ENCODE data around the gene SYN1.

Gene SYN1

DNA sequence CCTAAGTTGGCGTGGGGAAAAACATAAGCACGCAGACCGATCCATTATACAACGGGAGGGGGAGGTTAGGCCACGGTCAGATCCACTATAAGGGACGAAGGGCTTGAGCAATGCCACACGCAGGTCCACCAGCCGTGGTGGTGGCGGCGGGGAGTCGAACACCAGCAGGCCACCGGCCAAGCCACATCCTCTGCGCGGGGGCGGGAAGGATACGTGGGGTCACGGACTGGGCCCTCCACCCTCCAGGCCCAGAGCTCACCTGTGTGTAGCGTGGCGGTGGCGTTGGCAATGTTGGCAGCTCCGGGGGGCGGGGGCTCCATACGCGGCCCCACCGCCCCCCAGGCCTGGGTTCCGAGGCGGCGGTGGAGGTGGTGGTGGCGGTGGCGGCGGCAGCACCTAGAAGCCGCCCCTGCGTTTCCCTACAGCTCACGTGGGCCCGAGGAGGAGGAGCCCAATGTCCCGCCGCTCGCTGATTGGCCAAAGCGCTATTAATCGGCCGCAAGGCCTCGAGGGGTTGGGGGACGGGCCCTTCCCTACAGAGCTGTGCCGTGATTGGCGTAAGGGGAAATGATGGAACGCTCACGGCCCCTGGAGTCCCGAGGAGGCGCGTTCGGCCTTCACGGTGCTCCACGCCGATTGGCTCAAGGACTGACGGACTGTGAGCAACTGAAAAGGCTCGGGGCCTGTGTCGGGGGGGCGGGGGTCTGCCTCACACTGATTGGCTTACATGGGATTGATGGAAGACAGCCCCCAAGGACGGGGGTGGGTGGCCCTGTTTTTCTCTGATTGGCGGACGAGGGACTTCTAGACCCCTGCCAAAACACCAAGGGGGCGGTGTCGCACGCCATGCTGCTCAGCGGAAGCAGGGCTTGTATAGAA, 30.7 kb upstream of the SYN1 start, which contains the start of gene ELK1:
TSS of gene ELK1 (minus strand) at position 400 of the 879 bp plus-strand sequence. CDS start 9,122 bp downstream, outside the sequence.
- 0 to 1% methylated on average over 19 to 28 of the region's 65 CpGs for WGBS, 2 experiments (ENCODE audit: insufficient coverage in 2 of 2)

DNA sequence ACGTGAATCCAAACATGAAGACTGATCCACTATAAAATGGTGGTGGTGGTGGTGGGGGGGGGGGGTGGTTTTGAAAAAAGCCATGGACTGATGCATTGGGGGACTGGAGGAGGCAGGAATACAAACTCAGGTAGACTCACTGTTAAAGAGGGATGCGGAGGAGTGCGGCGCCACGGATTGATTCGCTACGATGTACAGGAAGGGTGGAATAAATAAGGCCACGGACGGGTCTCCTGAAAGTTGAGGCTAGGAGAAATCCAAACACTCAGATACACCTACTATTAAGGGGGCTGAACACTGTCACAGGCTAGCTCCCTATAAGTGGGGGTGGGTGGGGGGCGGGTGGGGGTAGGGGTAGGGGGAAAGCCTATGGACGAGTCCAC, 30.1 kb upstream of the SYN1 start:
- H3K4me1 ChIP-seq (ENCODE audit: control insufficient read depth, insufficient read depth, low read length, poor library complexity, severe bottlenecking): peaks cover 5% of the 10 kb centered on the region
- H3K4me3 ChIP-seq (ENCODE audit: extremely low read depth, insufficient read depth, low read length, poor library complexity, severe bottlenecking): peak overlapping the region; percentile 57
- H3K27ac ChIP-seq (ENCODE audit: low read depth, low read length, severe bottlenecking): no peak overlapping the region
- peaks cover 12% of the 10 kb centered on the region for H3K36me3 ChIP-seq (ENCODE audit: control insufficient read depth, insufficient read depth, low read length)
- no CpG with 5 or more reads among the region's 11 CpGs for WGBS, 2 experiments (ENCODE audit: insufficient coverage in 2 of 2)
- H3K9me3 ChIP-seq (ENCODE audit: control insufficient read depth, low read length): no peaks in the 10 kb centered on the region

More for the DNA sequence above, 30.7 kb upstream of the SYN1 start, which contains the start of gene ELK1:
- Histone ChIP-seq H3K36me3 (ENCODE audit: control insufficient read depth, insufficient read depth, low read length) (peaks cover 19% of the 10 kb centered on the region), H3K9me3 (ENCODE audit: control insufficient read depth, low read length) (no peaks in the 10 kb centered on the region), H3K4me3 (ENCODE audit: extremely low read depth, insufficient read depth, low read length, poor library complexity, severe bottlenecking) (peak within 1 kb of the TSS; percentile 57), H3K27ac (ENCODE audit: low read depth, low read length, severe bottlenecking) (peak within 1 kb of the TSS; percentile 30), H3K4me1 (ENCODE audit: control insufficient read depth, insufficient read depth, low read length, poor library complexity, severe bottlenecking) (peaks cover 5% of the 10 kb centered on the region)

DNA sequence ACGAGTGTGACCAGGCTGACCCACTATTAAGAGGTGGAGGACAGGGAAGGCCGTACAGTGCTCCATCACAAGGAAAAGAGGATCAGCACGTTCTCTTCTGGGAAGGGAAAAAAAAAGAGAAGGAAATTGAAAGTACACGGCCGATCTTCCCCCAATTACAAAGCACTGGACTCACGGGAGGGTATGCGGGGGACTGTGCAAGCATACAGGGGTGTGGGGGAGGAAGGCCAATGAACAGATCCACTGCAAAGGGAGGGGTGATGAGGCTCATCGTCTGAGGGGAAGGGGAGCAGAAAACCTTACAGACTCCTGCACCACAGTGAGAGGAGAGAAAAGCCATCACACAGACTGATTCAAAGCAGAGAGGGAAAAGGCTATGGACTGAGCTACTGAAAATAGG, 29.6 kb upstream of the SYN1 start:
- 100% methylated on average over 1 of the region's 8 CpGs; no CpG with 5 or more reads in 1 of the 2 experiments for WGBS, 2 experiments (ENCODE audit: insufficient coverage in 2 of 2)
- no peak overlapping the region for H3K27ac ChIP-seq (ENCODE audit: low read depth, low read length, severe bottlenecking)
- no peaks in the 10 kb centered on the region for H3K9me3 ChIP-seq (ENCODE audit: control insufficient read depth, low read length)
- peaks cover 7% of the 10 kb centered on the region for H3K36me3 ChIP-seq (ENCODE audit: control insufficient read depth, insufficient read depth, low read length)
- H3K4me1 ChIP-seq (ENCODE audit: control insufficient read depth, insufficient read depth, low read length, poor library complexity, severe bottlenecking): peaks cover 5% of the 10 kb centered on the region
- peak overlapping the region; percentile 57 for H3K4me3 ChIP-seq (ENCODE audit: extremely low read depth, insufficient read depth, low read length, poor library complexity, severe bottlenecking)

DNA sequence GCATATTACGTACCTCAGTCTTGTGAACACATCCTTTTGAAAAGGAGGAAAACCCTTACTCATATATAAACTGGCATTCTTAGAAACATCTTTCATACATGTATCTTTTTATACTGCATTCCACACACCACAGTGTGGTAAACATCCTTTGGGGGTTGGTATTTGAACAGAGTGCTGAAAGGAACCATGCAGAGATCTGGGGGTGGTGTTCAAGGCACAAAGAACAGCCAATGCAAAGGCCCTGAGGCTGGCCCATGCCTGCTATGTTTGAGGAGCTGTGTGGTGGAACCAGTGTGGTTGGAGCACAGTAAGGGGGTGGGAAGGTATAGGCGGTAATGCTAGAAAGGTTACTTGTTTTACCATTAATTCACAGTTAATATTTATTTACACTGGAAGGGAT, 28.7 kb upstream of the SYN1 start:
- Histone ChIP-seq H3K9me3 (ENCODE audit: control insufficient read depth, low read length) (no peaks in the 10 kb centered on the region), H3K4me1 (ENCODE audit: control insufficient read depth, insufficient read depth, low read length, poor library complexity, severe bottlenecking) (peaks cover 5% of the 10 kb centered on the region), H3K36me3 (ENCODE audit: control insufficient read depth, insufficient read depth, low read length) (peaks cover 8% of the 10 kb centered on the region), H3K27ac (ENCODE audit: low read depth, low read length, severe bottlenecking) (no peak overlapping the region), H3K4me3 (ENCODE audit: extremely low read depth, insufficient read depth, low read length, poor library complexity, severe bottlenecking) (no peak overlapping the region)
- WGBS, 2 experiments (ENCODE audit: insufficient coverage in 2 of 2): no CpG with 5 or more reads among the region's 2 CpGs

DNA sequence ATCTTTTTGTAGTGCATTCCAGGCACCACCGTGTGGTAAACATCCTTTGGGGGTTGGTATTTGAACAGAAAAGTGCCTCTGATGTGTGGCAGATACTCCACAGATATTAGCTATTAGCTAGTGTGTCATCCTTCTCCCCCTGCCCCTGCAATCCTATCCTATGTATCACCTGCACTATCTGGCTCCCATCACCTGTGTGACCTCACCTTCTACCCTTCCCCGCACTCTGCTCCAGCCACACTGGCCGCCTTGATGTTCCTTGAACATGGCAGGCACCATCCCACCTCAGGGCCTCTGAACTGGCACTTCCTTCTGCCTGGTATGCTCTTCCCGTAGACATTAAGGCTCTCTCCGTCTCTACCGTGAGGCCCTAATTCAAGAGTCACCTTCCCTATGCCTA, 27.0 kb upstream of the SYN1 start:
- peaks cover 5% of the 10 kb centered on the region for H3K4me1 ChIP-seq (ENCODE audit: control insufficient read depth, insufficient read depth, low read length, poor library complexity, severe bottlenecking)
- H3K9me3 ChIP-seq (ENCODE audit: control insufficient read depth, low read length): no peaks in the 10 kb centered on the region
- H3K4me3 ChIP-seq (ENCODE audit: extremely low read depth, insufficient read depth, low read length, poor library complexity, severe bottlenecking): no peak overlapping the region
- WGBS, 2 experiments (ENCODE audit: insufficient coverage in 2 of 2): 91 to 93% methylated on average over 3 to 4 of the region's 6 CpGs
- H3K36me3 ChIP-seq (ENCODE audit: control insufficient read depth, insufficient read depth, low read length): peaks cover 15% of the 10 kb centered on the region
- no peak overlapping the region for H3K27ac ChIP-seq (ENCODE audit: low read depth, low read length, severe bottlenecking)

DNA sequence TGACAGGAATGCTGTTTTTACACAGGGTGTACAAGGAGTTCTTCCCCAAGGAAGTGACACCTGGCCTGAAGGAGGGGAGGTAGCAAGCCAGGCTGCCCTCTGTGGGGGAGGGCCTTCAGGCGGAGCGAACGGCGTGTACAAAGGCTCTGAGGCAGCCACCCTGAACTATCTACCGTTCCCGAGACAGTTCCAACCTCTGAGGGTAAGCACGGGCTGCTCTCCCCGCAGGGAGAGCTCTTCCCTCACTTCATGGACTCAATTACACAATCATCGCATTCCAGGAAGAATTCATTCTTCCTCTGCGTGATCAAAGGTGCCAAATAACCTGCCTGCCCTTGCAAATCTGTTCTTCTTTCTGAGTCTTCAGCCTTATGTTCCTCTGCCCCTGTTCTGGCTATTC, 25.9 kb upstream of the SYN1 start:
- 86 to 95% methylated on average over 4 to 8 of the region's 10 CpGs for WGBS, 2 experiments (ENCODE audit: insufficient coverage in 2 of 2)
- peaks cover 26% of the 10 kb centered on the region for H3K36me3 ChIP-seq (ENCODE audit: control insufficient read depth, insufficient read depth, low read length)
- H3K27ac ChIP-seq (ENCODE audit: low read depth, low read length, severe bottlenecking): no peak overlapping the region
- H3K9me3 ChIP-seq (ENCODE audit: control insufficient read depth, low read length): no peaks in the 10 kb centered on the region
- H3K4me3 ChIP-seq (ENCODE audit: extremely low read depth, insufficient read depth, low read length, poor library complexity, severe bottlenecking): no peak overlapping the region
- H3K4me1 ChIP-seq (ENCODE audit: control insufficient read depth, insufficient read depth, low read length, poor library complexity, severe bottlenecking): peaks cover 5% of the 10 kb centered on the region

DNA sequence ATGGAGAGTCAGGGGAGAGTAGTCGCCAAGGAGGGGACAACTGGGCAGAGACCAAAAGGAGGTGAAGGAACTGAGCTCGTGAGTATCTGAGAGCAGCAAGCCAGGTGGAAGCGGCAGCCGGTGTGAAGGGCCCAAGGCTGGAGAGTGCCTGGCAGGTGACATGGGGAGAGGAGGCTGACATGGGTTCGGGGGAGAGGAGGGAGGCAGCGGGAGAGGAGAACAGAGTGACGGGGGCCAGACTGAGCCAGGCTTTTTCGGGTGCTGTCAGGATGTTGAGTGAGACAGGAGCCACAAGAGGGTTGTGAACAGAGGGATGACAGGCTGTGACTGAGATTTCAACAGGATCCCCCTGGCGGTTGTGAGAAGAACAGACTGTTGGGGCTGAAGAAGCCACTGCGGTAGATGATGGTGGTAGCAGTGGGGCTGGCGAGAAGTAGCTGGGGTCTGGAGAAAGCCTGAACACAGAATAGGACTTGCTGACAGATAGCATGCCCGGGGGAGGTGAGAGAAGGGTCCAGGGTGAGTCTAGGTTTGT, 25.0 kb upstream of the SYN1 start:
- Histone ChIP-seq H3K9me3 (ENCODE audit: control insufficient read depth, low read length) (no peaks in the 10 kb centered on the region), H3K27ac (ENCODE audit: low read depth, low read length, severe bottlenecking) (no peak overlapping the region), H3K4me1 (ENCODE audit: control insufficient read depth, insufficient read depth, low read length, poor library complexity, severe bottlenecking) (peaks cover 5% of the 10 kb centered on the region), H3K36me3 (ENCODE audit: control insufficient read depth, insufficient read depth, low read length) (peaks cover 35% of the 10 kb centered on the region), H3K4me3 (ENCODE audit: extremely low read depth, insufficient read depth, low read length, poor library complexity, severe bottlenecking) (no peak overlapping the region)
- 40 to 42% methylated on average over 2 to 6 of the region's 12 CpGs for WGBS, 2 experiments (ENCODE audit: insufficient coverage in 2 of 2)

DNA sequence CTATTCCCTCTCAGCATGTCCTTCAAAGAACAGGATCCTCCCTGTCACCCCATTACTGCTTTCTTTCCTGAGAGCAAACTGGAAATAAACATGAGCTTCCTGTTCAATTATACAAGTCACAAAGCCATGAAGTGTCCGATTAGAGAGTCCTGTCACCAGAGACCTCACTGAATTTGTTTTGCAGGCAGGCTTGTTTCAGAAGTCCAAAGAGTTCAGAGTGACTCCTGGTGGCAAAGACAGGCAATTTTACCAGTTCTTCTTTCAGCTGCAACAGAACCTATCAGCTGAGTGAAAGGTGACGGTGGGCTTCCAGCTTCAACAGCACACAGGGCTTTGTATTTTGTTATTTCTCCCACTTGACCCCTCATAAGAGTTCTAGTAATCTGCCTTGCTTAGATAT, 24.3 kb upstream of the SYN1 start:
- H3K9me3 ChIP-seq (ENCODE audit: control insufficient read depth, low read length): no peaks in the 10 kb centered on the region
- no peak overlapping the region for H3K27ac ChIP-seq (ENCODE audit: low read depth, low read length, severe bottlenecking)
- peaks cover 42% of the 10 kb centered on the region for H3K36me3 ChIP-seq (ENCODE audit: control insufficient read depth, insufficient read depth, low read length)
- H3K4me3 ChIP-seq (ENCODE audit: extremely low read depth, insufficient read depth, low read length, poor library complexity, severe bottlenecking): no peak overlapping the region
- 75% methylated on average over 1 of the region's 2 CpGs; no CpG with 5 or more reads in 1 of the 2 experiments for WGBS, 2 experiments (ENCODE audit: insufficient coverage in 2 of 2)
- peaks cover 3% of the 10 kb centered on the region for H3K4me1 ChIP-seq (ENCODE audit: control insufficient read depth, insufficient read depth, low read length, poor library complexity, severe bottlenecking)

DNA sequence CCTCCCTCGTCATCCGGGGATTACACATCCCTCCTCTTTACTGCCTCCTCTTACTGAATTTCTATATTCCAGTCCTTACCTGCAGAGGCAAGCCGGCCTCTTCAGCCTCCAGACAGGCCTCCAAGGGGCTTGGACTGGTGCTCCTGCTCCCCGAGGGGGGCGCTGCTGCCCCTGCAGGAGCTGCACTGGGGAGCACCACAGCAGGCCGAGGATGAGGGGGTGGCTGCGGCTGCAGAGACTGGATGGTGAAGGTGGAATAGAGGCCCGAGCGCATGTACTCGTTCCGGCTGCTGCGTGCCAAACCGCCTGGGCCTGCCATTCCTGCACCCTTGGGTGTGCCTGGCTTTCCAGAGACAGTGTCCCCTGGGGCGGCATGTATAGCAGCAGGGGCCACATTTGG, 19.2 kb upstream of the SYN1 start:
- peaks cover 68% of the 10 kb centered on the region for H3K36me3 ChIP-seq (ENCODE audit: control insufficient read depth, insufficient read depth, low read length)
- no peak overlapping the region for H3K27ac ChIP-seq (ENCODE audit: low read depth, low read length, severe bottlenecking)
- WGBS, 2 experiments (ENCODE audit: insufficient coverage in 2 of 2): 95 to 98% methylated on average over 7 to 8 of the region's 14 CpGs
- no peaks in the 10 kb centered on the region for H3K9me3 ChIP-seq (ENCODE audit: control insufficient read depth, low read length)
- no peaks in the 10 kb centered on the region for H3K4me1 ChIP-seq (ENCODE audit: control insufficient read depth, insufficient read depth, low read length, poor library complexity, severe bottlenecking)
- H3K4me3 ChIP-seq (ENCODE audit: extremely low read depth, insufficient read depth, low read length, poor library complexity, severe bottlenecking): no peak overlapping the region

DNA sequence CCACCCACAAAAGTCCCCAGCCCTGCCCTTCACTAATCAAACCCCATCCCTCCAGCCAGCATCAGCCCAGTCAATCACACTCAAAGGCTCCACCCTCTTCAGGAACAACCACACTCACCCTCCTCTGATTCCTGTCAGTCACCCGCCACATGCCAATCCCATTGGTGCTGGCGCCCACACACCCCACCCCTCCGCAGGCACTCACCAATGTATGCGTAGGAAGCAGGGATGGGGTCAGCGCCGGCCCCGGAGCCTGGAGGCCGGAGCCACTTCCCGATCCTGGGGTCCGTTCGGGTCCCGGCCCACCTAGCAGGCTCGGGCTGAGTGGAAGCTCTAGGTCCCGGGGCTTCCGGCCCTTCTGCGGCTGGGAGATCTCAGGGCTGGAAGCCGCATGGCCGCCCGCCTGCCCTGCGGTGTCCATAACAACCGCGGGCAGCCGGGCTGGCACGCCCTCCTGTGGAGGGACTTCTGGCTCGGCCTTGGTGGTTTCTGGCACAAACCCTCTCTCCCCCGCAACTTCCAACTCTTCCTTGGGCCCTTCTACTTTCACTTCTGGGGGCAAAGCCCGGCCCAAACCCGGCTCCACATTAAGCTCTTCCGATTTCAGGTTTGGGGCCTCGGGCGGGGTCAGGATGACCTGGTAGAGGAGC, 18.0 kb upstream of the SYN1 start:
- Histone ChIP-seq H3K4me3 (ENCODE audit: extremely low read depth, insufficient read depth, low read length, poor library complexity, severe bottlenecking) (no peak overlapping the region), H3K36me3 (ENCODE audit: control insufficient read depth, insufficient read depth, low read length) (peaks cover 58% of the 10 kb centered on the region), H3K27ac (ENCODE audit: low read depth, low read length, severe bottlenecking) (no peak overlapping the region), H3K9me3 (ENCODE audit: control insufficient read depth, low read length) (no peaks in the 10 kb centered on the region), H3K4me1 (ENCODE audit: control insufficient read depth, insufficient read depth, low read length, poor library complexity, severe bottlenecking) (no peaks in the 10 kb centered on the region)
- WGBS, 2 experiments (ENCODE audit: insufficient coverage in 2 of 2): 80 to 95% methylated on average over 2 to 17 of the region's 31 CpGs
